ENCODE results near the gene INKA1. TPM values are rescaled to one million over a fixed set of nuclear protein-coding genes. Genes with fewer than 3 reads are reported as not detected.

INKA1 gene
- total RNA-seq: 13.5 TPM

GRCh38 chr3:49802719-49803464 is at the start of gene INKA1:
INKA1 (plus strand) TSS chr3:49803261; CDS start chr3:49803393, 132 bp downstream.

DNA sequence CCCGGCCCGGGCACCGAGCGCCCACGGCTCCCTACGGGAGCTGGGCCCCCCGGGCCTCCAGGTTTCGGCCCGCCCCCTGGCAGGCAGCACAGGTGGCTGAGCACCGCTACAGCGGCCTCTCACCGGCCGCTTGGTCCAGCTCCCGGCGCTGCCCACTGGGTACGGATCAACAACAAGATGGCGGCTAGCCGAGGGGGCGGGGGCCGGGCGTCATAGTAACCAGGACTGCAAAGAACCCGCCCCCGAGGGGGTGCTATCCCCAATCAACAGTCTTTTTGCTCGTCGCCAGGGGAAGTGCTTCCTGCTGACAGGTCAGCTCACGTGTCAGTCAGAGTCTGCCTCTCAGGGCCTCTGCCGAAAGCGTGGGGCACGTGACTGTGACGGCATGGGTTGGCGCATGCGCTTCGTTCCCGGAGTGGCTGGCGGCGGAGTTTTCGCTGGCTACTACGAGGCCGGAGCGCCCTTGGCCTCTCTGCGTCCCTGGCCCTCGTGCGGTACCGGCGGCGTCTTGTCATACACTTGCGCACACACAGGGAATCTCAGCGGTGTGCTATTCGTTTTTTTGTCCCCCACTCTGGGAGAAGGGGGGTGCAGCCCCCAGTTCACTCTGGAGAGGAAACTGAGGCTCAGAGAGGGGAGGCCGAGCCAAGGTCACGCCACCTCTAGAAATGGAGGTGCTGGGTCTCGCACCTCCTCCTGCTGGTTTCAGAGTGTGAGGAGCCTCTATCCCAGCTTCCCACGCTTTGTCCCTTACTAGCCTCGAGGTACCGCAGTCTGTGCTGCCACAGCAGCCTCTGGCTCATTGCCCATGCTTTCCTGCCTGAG is 16.5 kb upstream of the INKA1 start, which contains the start of gene IP6K1:
Gene IP6K1, minus strand, starts transcription at position 186 of the 825 bp plus-strand sequence. CDS start 38,502 bp downstream, outside the sequence.

DNA sequence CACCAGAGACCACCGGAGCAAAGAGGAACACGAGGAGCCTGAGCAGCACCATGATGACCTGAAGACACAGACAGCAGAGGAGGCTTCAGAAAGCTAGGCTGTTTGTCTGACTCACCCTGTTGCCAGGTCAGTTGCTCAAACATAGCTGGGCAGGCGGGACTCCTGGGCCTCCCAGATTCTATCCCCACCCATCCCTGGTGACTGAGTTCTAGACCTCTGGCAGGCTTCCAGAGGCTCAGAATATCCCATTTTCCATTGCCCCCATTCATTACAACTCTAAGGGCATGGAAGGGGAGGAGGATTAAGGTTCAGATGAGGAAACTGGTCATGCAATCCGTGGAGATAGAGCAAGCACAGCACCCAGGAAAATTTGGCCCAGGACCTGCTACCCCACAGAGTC is 3.3 kb upstream of the INKA1 start, which contains the start of gene CDHR4:
Gene CDHR4, minus strand, starts transcription at position 113 of the 400 bp plus-strand sequence. Its CDS starts 61 bp downstream, at position 52.

GRCh38 chr3:49813497-49814174 is 10.6 kb downstream of the INKA1 start, which contains the start of gene UBA7:
UBA7 (minus strand) TSS chr3:49813953; CDS start chr3:49813787, 166 bp downstream.

Small RNA genes within 50 kb of the gene (small RNA-seq; reads per million reads assigned to genes)
- not detected for gene COX6CP14 (ENCODE audit: low replicate concordance)

Other genes with a start within 250 kb of the INKA1 start
- gene BSN, start 248.8 kb upstream of the INKA1 start, total RNA-seq: 23.5 TPM
- gene APEH, start 128.9 kb upstream of the INKA1 start, total RNA-seq: 94.8 TPM
- 10.6 TPM for gene MST1, start 113.8 kb upstream of the INKA1 start, total RNA-seq
- 36.9 TPM for gene RNF123, start 113.7 kb upstream of the INKA1 start, total RNA-seq
- 1.3 TPM for gene AMIGO3, start 83.6 kb upstream of the INKA1 start, total RNA-seq
- 11.3 TPM for gene GMPPB, start 79.3 kb upstream of the INKA1 start, total RNA-seq
- gene IP6K1, start 16.7 kb upstream of the INKA1 start, total RNA-seq: 66.4 TPM
- gene CDHR4, start 3.4 kb upstream of the INKA1 start, total RNA-seq: not detected
- 6.6 TPM for gene UBA7, start 10.7 kb downstream of the INKA1 start, total RNA-seq
- 6.6 TPM for gene TRAIP, start 53.3 kb downstream of the INKA1 start, total RNA-seq
- 283 TPM for gene CAMKV, start 66.6 kb downstream of the INKA1 start, total RNA-seq
- 3.8 TPM for gene MST1R, start 100.6 kb downstream of the INKA1 start, total RNA-seq
- gene MON1A, start 126.5 kb downstream of the INKA1 start, total RNA-seq: 16.6 TPM
- 213 TPM for gene RBM6, start 136.9 kb downstream of the INKA1 start, total RNA-seq